T-cell (primary cell): ENCODE measurements around the gene KIAA1328. TPM values are rescaled to one million over a fixed set of nuclear protein-coding genes. Genes with fewer than 3 reads are reported as not detected.

ENCODE experiments used
- ATAC-seq, 4 experiments: fragments of 200-7000 bp in 3 of 4; fragments of 150-1000 bp in 1 of 4; cut with Tn5 transposase; replicated peaks in 1 of 4; 1 replicate in 3 of 4; 2 replicates in 1 of 4; pipeline ENCODE4 v1.10.0; 2021; ENCODE audit warnings: moderate library complexity in 3 of 4, mild to moderate bottlenecking in 2 of 4, moderate number of reproducible peaks in 1 of 4
- CTCF ChIA-PET, 2 donors: fragments of 300-600 bp; sonication (Branson Sonifier 250); formaldehyde crosslinking; loops; one replicate each; lab custom pipeline; 2022; ENCODE audit warnings: antibody characterized with exemption in 2 of 2; lab: Charles Lee
- POLR2A ChIA-PET, 2 donors: fragments of 300-600 bp; sonication (Branson Sonifier 250); formaldehyde crosslinking; loops; one replicate each; lab custom pipeline; 2022; ENCODE audit warnings: antibody characterized with exemption in 2 of 2; lab: Charles Lee
- DNase-seq, 35 experiments: peaks; one replicate each; pipeline versions ENCODE4 v3.0.0 to v3.0.0-alpha.2; 2013 to 2023
- H3K27ac ChIP-seq: one replicate; pipeline ENCODE4 v1.5.1; 2013; ENCODE audit warnings: low read length
- H3K27me3 ChIP-seq, 2 experiments: replicated peaks in 1 of 2; 1 replicate in 1 of 2; 2 replicates in 1 of 2; pipeline versions ENCODE4 v1.6.1 to v1.7.0; 2013; ENCODE audit warnings: low read length in 1 of 2, mixed read lengths in 1 of 2; ENCODE audit not compliant: control insufficient read depth in 2 of 2, insufficient read depth in 2 of 2; ENCODE audit errors: extremely low read depth in 1 of 2
- H3K36me3 ChIP-seq, 2 donors: 1 replicate in 1 of 2; 2 replicates in 1 of 2; pipeline versions ENCODE4 v1.6.1 to v1.7.0; 2013; ENCODE audit warnings: low read length in 1 of 2; ENCODE audit not compliant: control insufficient read depth in 2 of 2, insufficient read depth in 1 of 2; ENCODE audit errors: extremely low read depth in 1 of 2
- H3K4me1 ChIP-seq, 2 experiments: 1 replicate in 1 of 2; 2 replicates in 1 of 2; pipeline versions ENCODE4 v1.6.1 to v1.7.0; 2013; ENCODE audit warnings: low read length in 2 of 2, mixed read lengths in 1 of 2; ENCODE audit not compliant: insufficient read depth in 2 of 2, control insufficient read depth in 1 of 2; ENCODE audit errors: extremely low read depth in 1 of 2
- H3K4me3 ChIP-seq, 2 donors: 1 replicate in 1 of 2; 2 replicates in 1 of 2; pipeline versions ENCODE4 v1.5.1 to v1.7.0; 2013; ENCODE audit warnings: mild to moderate bottlenecking in 2 of 2, low read length in 1 of 2, moderate library complexity in 1 of 2; ENCODE audit not compliant: control insufficient read depth in 1 of 2; ENCODE audit errors: extremely low read depth in 1 of 2
- H3K9me3 ChIP-seq: 2 replicates; pipeline ENCODE4 v1.7.0; 2013
- H3K27ac Mint-ChIP-seq, 2 donors: one replicate each; pipeline ENCODE4 v1.8.0; 2020 to 2021; ENCODE audit warnings: mild to moderate bottlenecking in 2 of 2, mixed read lengths in 2 of 2
- H3K27me3 Mint-ChIP-seq, 2 donors: one replicate each; pipeline ENCODE4 v1.8.0; 2021 to 2022; ENCODE audit warnings: mixed read lengths in 2 of 2
- H3K36me3 Mint-ChIP-seq: one replicate; pipeline ENCODE4 v1.8.0; 2021; ENCODE audit warnings: mixed read lengths
- H3K4me1 Mint-ChIP-seq, 3 donors: one replicate each; pipeline ENCODE4 v1.8.0; 2020 to 2022; ENCODE audit warnings: mixed read lengths in 3 of 3, mild to moderate bottlenecking in 1 of 3
- H3K4me3 Mint-ChIP-seq, 3 donors: one replicate each; pipeline ENCODE4 v1.8.0; 2020 to 2022; ENCODE audit warnings: mild to moderate bottlenecking in 3 of 3, mixed read lengths in 3 of 3, moderate library complexity in 3 of 3
- H3K9me3 Mint-ChIP-seq, 3 donors: one replicate each; pipeline ENCODE4 v1.8.0; 2020 to 2022; ENCODE audit warnings: mixed read lengths in 3 of 3
- WGBS: methylation state at CpG from one replicate; pipeline ENCODE4 v1.1.5; 2013; ENCODE audit warnings: missing lambda C conversion rate; ENCODE audit not compliant: insufficient coverage; 5-methylcytosine and 5-hydroxymethylcytosine counted together
- total RNA-seq, 35 experiments: library from RNA in 6 of 35; stranded (reverse) in 6 of 35; fragments of 120-200 nt in 1 of 35; gene quantifications; one replicate each; pipeline versions ENCODE4 v1.2.1 to v1.2.4 and lab custom pipeline; 2013 to 2026

Gene KIAA1328
- total RNA-seq, 5 donors from 2014 or later (not counting 1 experiment from before 2014, with no cell fraction given), result 10.0 to 17.0 (median 11.5) TPM

- H3K4me3 Mint-ChIP-seq, result peak overlapping the region in 1 of 3 donors; percentile 58
Measured at GRCh38 chr18:37252854-37253393, 424.0 kb downstream of the KIAA1328 start.

DNA sequence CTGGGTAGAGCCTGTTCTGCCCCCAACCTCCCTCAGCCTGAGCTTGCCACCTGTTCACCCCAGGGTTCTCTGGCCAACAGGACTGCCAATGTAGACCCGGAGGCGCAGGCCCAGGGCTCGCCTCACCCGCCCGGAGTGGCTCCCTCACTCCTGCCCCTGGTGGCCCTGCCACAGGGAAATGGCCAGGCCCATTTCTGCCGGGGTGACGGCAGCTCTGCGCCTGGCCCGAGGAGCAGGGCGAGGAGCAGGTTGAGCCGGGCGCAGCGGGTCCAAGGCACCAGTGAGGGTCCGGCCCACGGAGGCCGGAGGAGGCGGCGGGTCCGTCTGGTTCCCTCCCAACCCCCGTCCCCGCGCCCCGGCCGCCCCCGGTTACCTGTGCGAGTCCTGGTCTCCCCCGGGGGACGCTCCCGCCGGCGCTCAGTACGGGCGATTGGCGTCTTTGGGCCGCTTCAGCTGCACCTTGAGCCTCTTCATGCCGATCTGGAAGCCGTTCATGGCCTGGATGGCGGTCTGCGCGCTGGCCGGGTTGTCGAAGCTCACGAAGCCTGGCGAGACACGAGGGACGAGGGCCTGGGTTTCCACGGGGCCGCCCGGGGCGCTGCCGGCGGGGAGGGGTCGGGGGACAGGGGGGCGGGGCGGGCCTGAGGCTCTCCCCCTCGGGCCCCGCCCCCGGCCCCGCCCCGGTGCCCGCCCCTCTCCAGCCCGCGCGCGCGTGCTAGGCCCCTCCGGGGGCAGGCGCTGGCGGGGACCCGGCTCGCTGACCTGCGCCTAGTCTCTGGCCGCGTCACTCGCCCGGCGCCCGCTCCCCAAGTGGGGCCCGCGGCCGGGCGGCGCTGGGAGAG, 424.7 kb downstream of the KIAA1328 start:
- DNase-seq (no peak), ATAC-seq (no peak)
- no peaks in the 10 kb centered on the region for H3K9me3 ChIP-seq
- Mint-ChIP-seq H3K27me3 (peaks cover 54 to 68% of the 10 kb centered on the region in 2 donors), H3K9me3 (no peaks in the 10 kb centered on the region), H3K4me3 (peak overlapping the region in 1 of 3 donors; percentile 58), H3K36me3 (no peaks in the 10 kb centered on the region), H3K4me1 (peaks cover 6 to 11% (median 11%) of the 10 kb centered on the region in 3 donors), H3K27ac (no peak overlapping the region)
- H3K36me3 ChIP-seq, result no peaks in the 10 kb centered on the region
- no peaks in the 10 kb centered on the region for H3K4me1 ChIP-seq
- POLR2A ChIA-PET, result no interaction called here
- 10% methylated on average over 63 of the region's 83 CpGs for WGBS
- H3K4me3 ChIP-seq, result no peak overlapping the region
- peaks cover 11 to 78% of the 10 kb centered on the region in 2 experiments for H3K27me3 ChIP-seq
- CTCF ChIA-PET, result no interaction called here
- no peak overlapping the region for H3K27ac ChIP-seq

More at GRCh38 chr18:37252854-37253393, 424.0 kb downstream of the KIAA1328 start:
- Histone ChIP-seq H3K9me3 (no peaks in the 10 kb centered on the region), H3K27ac (no peak overlapping the region), H3K4me3 (no peak overlapping the region), H3K36me3 (no peaks in the 10 kb centered on the region), H3K4me1 (no peaks in the 10 kb centered on the region), H3K27me3 (peaks cover 8 to 81% of the 10 kb centered on the region in 2 experiments)
- WGBS, result 56% methylated on average over 10 of the region's 12 CpGs
- ATAC-seq (no peak), DNase-seq (no peak)
- no peaks in the 10 kb centered on the region for H3K36me3 Mint-ChIP-seq
- peaks cover 50 to 68% of the 10 kb centered on the region in 2 donors for H3K27me3 Mint-ChIP-seq
- no peak overlapping the region for H3K27ac Mint-ChIP-seq
- ChIA-PET POLR2A (no interaction called here), CTCF (no interaction called here)
- H3K4me1 Mint-ChIP-seq, result peaks cover 6 to 11% (median 11%) of the 10 kb centered on the region in 3 donors
- H3K9me3 Mint-ChIP-seq, result no peaks in the 10 kb centered on the region

GRCh38 chr18:37254236-37254754, 425.4 kb downstream of the KIAA1328 start:
- H3K27me3 Mint-ChIP-seq, result peaks cover 51 to 64% of the 10 kb centered on the region in 2 donors
- Histone ChIP-seq H3K36me3 (no peaks in the 10 kb centered on the region), H3K9me3 (no peaks in the 10 kb centered on the region), H3K4me1 (no peaks in the 10 kb centered on the region), H3K27me3 (peaks cover 11 to 75% of the 10 kb centered on the region in 2 experiments), H3K4me3 (no peak overlapping the region), H3K27ac (no peak overlapping the region)
- H3K9me3 Mint-ChIP-seq, result no peaks in the 10 kb centered on the region
- no peaks in the 10 kb centered on the region for H3K36me3 Mint-ChIP-seq
- H3K4me3 Mint-ChIP-seq, result peak overlapping the region; percentile 49 to 74 (median 51)
- WGBS, result 9% methylated on average over 46 of the region's 49 CpGs
- CTCF ChIA-PET, result no interaction called here
- DNase-seq, result no peak
- ATAC-seq, result no peak
- H3K4me1 Mint-ChIP-seq, result peaks cover 6 to 11% (median 11%) of the 10 kb centered on the region in 3 donors
- POLR2A ChIA-PET, result no interaction called here
- H3K27ac Mint-ChIP-seq, result no peak overlapping the region

DNA sequence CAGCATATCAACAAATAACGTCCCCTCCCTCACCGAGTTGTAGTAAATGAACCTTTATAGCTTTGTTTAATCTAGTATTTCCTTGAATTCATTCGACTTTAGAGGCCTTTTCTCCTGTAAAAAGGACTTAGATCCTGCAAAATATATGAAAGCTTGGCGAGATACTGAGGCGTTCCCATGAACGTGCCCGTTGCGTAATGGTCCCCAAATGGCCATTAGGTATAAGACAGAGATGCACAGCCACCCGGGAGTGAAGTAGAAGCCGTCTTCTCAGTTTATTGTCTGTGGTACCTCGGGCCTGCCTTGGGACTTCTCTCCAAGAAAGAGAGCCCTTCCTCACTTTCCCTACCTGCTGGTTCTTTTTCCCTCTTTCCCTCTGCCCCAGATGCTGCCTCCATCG, 426.0 kb downstream of the KIAA1328 start:
- no peak overlapping the region for H3K27ac ChIP-seq

GRCh38 chr18:37258131-37258530, 429.2 kb downstream of the KIAA1328 start:
- CTCF ChIA-PET, result no interaction called here
- POLR2A ChIA-PET, result interaction anchor here in 1 of 2 donors (0.5 kb wide), 1 partner anchor 858 kb away, joined by 3 read pairs; no protein-coding TSS in a partner anchor
- peaks cover 5 to 58% of the 10 kb centered on the region in 2 experiments for H3K27me3 ChIP-seq
- H3K9me3 Mint-ChIP-seq, result no peaks in the 10 kb centered on the region
- H3K4me1 ChIP-seq, result no peaks in the 10 kb centered on the region
- no peak overlapping the region for H3K27ac Mint-ChIP-seq
- no peak for DNase-seq
- H3K4me3 Mint-ChIP-seq, result no peak overlapping the region
- no peaks in the 10 kb centered on the region for H3K9me3 ChIP-seq
- H3K27me3 Mint-ChIP-seq, result peaks cover 23 to 33% of the 10 kb centered on the region in 2 donors
- 30% methylated on average over 4 of the region's 9 CpGs for WGBS
- H3K4me3 ChIP-seq, result no peak overlapping the region
- H3K36me3 ChIP-seq, result no peaks in the 10 kb centered on the region
- no peaks in the 10 kb centered on the region for H3K36me3 Mint-ChIP-seq
- H3K27ac ChIP-seq, result no peak overlapping the region
- no peak for ATAC-seq
- peaks cover 6 to 11% (median 7%) of the 10 kb centered on the region in 3 donors for H3K4me1 Mint-ChIP-seq

More for the DNA sequence above, 426.0 kb downstream of the KIAA1328 start:
- Histone ChIP-seq H3K9me3 (no peaks in the 10 kb centered on the region), H3K36me3 (no peaks in the 10 kb centered on the region), H3K27me3 (peaks cover 11 to 72% of the 10 kb centered on the region in 2 experiments), H3K4me3 (no peak overlapping the region), H3K4me1 (no peaks in the 10 kb centered on the region)
- H3K36me3 Mint-ChIP-seq, result no peaks in the 10 kb centered on the region
- H3K4me3 Mint-ChIP-seq, result peak overlapping the region; percentile 49 to 74 (median 51)
- 84% methylated on average over 9 of the region's 12 CpGs for WGBS
- H3K9me3 Mint-ChIP-seq, result no peaks in the 10 kb centered on the region
- no peak for ATAC-seq
- H3K27me3 Mint-ChIP-seq, result peaks cover 48 to 60% of the 10 kb centered on the region in 2 donors
- CTCF ChIA-PET, result no interaction called here
- peak overlapping the region in 1 of 2 donors; percentile 3 for H3K27ac Mint-ChIP-seq
- peaks cover 6 to 11% (median 11%) of the 10 kb centered on the region in 3 donors for H3K4me1 Mint-ChIP-seq
- DNase-seq, result no peak
- POLR2A ChIA-PET, result interaction anchor here in 1 of 2 donors (0.6 kb wide), 1 partner anchor 369 kb away, joined by 5 read pairs; no protein-coding TSS in a partner anchor

GRCh38 chr18:37258819-37259218, 429.9 kb downstream of the KIAA1328 start:
- Mint-ChIP-seq H3K9me3 (no peaks in the 10 kb centered on the region), H3K4me1 (peaks cover 6 to 11% (median 7%) of the 10 kb centered on the region in 3 donors), H3K27me3 (peaks cover 25 to 30% of the 10 kb centered on the region in 2 donors), H3K4me3 (no peak overlapping the region), H3K36me3 (no peaks in the 10 kb centered on the region), H3K27ac (no peak overlapping the region)
- H3K36me3 ChIP-seq, result no peaks in the 10 kb centered on the region
- DNase-seq (no peak), ATAC-seq (no peak)
- no peaks in the 10 kb centered on the region for H3K4me1 ChIP-seq
- 57% methylated on average over 3 of the region's 11 CpGs for WGBS
- peaks cover 5 to 52% of the 10 kb centered on the region in 2 experiments for H3K27me3 ChIP-seq
- no peak overlapping the region for H3K27ac ChIP-seq
- CTCF ChIA-PET, result no interaction called here
- POLR2A ChIA-PET, result no interaction called here
- H3K9me3 ChIP-seq, result no peaks in the 10 kb centered on the region
- H3K4me3 ChIP-seq, result no peak overlapping the region
